ENCODE results near the gene NATD1.
A peak's percentile ranks its signal among the peaks of the same experiment; 100 is the strongest.

NATD1 gene

GRCh38 chr17:21289902-21290571 is 36.8 kb upstream of the NATD1 start:
- no peak for DNase-seq (ENCODE audit: low read depth in 2 of 2)

DNA sequence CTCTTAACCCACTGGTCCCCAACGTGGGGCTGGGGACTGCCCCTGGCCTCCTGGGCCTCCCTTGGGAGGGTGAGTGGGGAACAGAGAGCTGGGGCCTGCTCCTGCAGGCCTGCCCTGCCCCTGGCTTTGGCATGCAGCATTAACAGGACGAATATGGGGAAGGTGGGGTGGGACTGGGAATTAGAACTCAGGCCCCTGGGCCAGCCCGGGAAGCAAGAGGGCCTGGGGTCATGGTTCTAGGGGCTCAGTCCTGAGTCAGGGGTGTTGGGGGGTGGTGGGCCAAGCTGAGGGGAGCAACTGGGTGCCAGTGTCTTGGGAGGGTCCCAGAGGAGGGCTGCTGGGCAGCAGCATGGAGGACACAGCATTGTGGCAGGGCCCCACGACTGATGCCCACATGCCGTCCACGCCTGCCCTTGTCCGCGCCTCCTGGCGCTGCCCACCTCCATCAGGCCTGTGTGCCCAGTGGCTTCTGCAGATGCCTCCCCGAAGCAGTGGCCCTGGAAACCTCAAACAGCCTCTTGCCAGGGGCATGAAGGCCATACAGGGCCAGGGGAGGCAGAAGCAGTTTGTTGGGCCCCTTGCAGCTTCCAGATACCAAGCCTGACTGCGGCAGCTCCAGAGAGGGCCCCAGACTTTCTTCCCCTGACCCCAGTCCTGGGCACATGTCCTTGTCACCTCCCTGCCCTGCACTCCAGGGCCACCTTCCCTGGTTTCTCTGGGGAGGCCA is 36.1 kb upstream of the NATD1 start:
- DNase-seq (ENCODE audit: low read depth in 2 of 2): no peak

- DNase-seq (ENCODE audit: low read depth in 2 of 2): no peak
Observed at GRCh38 chr17:21288571-21289017, 35.4 kb upstream of the NATD1 start.

DNA sequence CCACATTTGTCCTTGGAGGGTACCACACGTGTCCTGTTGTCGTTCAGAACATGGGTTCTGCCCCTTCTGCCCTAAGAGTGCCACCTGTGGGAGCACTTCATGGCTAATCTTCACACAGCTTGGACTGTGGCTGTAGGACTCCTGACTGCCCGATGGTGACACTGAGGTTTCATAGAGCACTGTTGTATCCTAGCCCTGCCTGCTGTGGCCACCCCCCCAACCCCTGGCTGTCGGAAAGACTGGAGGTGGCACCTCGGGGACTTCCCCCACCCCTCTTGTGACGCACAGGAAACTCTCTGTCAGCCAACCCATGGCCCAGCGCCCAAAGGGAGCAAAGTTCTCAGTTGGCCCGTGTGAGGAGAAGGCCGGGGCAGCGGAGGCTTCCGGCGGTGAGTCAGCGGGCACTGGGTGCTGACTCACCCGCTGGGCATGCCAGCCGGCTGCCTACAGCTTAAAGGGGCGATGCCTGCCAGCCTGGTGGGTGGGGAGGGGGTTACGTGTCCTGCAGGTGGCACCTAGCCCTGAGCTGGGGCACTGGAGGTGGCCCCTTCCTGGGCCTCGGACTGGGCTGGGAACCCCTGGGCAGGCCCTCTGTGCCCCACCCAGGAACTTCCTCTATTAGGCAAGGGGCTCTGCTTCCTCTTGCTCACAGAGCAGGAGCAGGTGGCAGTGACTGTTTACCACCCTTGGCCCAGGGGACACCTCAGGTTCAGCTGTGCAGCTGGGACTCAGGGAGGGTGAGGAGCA is 34.7 kb upstream of the NATD1 start:
- DNase-seq (ENCODE audit: low read depth in 2 of 2): peak; percentile 96 to 97

GRCh38 chr17:21286909-21287702 is 33.9 kb upstream of the NATD1 start:
- no peak for DNase-seq (ENCODE audit: low read depth in 2 of 2)

DNA sequence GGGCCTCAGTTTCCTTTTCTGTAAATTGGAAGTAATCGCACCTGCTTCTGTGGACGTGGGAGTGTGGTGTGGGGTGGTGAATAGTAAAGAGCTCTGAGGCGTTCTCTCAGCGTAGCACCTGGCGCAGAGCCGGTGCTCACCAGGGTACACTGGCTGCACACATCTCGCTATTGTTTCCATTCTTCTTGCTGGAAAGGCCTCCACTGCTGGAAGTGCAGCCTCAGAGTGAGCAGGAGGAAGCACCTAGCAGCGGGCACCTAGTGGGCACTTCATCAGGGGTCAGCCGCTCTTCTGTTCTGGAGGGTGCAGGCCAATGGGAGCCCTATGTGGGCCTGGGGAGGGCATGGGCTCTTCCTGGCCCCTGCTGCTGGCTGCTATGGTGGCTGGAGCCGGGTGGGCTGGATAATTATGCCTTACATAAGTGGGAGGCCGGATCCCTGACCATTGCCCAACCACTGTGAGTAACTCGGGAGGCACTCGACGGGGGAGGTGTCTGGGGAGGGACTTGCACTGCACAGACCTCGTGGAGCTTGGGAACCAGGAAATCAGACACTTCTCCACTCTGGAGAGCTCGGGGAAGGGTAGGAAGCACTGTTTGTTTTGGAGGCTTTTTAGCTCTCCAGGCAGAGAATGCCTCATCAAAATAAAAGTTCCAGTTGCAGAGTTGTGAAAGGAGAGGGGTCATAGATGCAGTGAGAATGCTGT is 33.0 kb upstream of the NATD1 start:
- no peak for DNase-seq (ENCODE audit: low read depth in 2 of 2)

DNA sequence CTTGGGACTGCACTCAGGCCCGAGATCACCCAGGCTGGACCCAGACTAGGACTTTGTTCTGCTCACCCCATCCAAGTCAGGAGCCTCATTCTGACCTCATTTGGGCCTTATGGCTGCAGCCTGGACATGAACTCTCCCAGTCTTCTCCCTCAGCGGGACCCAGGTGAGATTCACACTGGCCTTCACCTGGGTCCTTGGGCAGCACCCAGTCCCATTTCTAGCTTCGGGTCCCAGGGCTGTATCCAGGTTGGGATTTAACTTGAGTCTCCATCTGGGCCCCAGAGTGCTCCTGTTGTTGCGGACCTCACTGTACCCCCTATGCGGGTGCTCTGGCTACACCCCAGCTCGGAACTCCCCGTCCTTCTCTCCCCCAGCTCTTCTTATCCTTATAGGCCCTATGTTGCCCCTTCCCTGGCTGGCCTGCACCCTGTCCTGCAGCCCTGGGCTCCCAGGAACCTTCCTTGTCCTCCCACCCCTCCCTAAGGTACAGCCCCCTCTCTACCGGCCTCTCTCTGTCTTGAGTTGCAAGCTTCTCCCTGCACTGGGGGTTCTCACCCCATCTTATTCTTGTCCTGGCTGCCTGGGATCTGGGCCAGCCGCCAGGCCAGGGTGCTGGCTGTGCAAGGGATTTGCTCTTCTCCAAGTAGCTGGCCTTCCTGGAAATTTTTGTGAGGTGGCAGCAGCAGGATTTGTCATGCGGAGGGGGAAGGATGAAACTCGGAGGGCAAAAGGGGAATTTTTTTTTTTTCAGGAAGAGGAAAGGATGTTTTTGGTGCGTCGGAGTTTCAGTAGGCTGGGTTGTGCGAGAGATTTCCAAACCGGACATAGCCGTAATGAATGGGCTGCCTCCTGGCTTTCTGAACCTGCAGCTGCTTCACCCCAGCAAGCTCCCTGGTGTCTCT is 32.2 kb upstream of the NATD1 start:
- no peak for DNase-seq (ENCODE audit: low read depth in 2 of 2)

DNA sequence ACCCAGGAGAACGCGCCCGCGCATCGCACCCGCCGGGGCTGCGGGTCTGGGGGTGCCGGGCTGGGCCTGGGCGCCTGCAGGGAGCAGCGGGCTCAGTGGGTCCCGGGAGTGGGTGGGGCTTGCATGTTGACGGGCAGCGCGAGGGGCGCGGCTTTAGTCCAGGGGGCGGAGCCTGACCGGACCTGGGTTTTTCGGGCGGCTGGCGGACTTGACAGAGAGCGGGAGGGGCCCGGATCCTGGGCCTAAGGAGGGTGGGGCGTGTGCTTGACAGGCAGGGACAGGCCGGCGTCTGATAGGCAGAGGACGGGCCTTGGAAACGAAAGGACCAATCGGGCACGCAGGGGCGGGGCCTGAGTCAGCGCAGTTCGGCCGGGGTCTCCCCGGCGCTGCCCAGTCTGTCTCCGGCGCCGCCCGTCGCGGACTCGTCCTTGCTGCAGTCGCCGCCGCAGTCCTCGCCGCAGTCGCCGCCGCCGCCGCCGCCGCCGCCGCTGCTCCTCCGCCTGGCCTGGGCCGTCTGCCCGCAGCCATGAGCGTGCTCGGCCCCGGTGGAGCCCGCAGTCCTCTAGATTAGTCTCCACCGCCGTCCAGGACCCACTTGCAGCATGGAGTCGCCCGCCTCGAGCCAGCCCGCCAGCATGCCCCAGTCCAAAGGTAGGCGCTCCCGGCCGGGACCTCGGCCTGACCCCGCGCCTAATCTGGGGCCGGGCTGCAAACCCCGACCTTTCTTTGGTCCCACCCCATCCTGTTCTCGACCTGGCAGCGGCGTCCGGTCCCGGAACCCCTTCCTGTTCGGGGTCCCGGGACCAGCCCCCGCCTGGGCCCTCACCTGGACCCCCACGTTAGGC is 31.3 kb upstream of the NATD1 start, which contains the start of gene MAP2K3:
MAP2K3 (plus strand) TSS at position 393 of the 845 bp plus-strand sequence; CDS start at position 603, 210 bp downstream.
- DNase-seq (ENCODE audit: low read depth in 2 of 2): peak; percentile 94

GRCh38 chr17:21283482-21284318 is 30.5 kb upstream of the NATD1 start:
- DNase-seq (ENCODE audit: low read depth in 2 of 2): no peak

DNA sequence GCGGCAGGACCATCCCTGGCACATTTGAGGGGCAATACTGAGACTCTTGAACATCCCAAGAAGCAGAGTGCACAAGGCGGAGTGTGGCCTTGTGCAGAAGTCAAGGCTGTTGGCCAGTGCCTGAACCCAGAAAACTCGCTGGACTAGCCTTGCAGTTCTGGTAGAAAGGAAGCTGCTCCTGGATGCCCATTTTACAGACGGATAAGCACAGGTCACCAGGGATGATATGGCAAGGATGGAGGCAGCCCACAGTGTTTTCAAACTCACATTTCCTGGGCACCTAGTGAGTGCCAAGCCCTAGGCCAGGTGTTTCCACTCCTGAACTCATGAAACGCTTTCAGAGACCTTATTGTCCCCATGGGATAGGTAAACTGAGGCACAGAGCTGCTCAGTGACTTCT is 29.6 kb upstream of the NATD1 start:
- DNase-seq (ENCODE audit: low read depth in 2 of 2): no peak

GRCh38 chr17:21282231-21282630 is 29.0 kb upstream of the NATD1 start:
- DNase-seq (ENCODE audit: low read depth in 2 of 2): no peak

GRCh38 chr17:21280081-21280518 is 26.9 kb upstream of the NATD1 start:
- DNase-seq (ENCODE audit: low read depth in 2 of 2): peak; percentile 74 to 80

- no peak for DNase-seq (ENCODE audit: low read depth in 2 of 2)
Observed at GRCh38 chr17:21279582-21279981, 26.4 kb upstream of the NATD1 start.

- DNase-seq (ENCODE audit: low read depth in 2 of 2): no peak
Observed at GRCh38 chr17:21279198-21279535, 26.0 kb upstream of the NATD1 start.

GRCh38 chr17:21278450-21279197 is 25.4 kb upstream of the NATD1 start:
- DNase-seq (ENCODE audit: low read depth in 2 of 2): no peak

GRCh38 chr17:21277332-21277731 is 24.1 kb upstream of the NATD1 start:
- DNase-seq (ENCODE audit: low read depth in 2 of 2): no peak

DNA sequence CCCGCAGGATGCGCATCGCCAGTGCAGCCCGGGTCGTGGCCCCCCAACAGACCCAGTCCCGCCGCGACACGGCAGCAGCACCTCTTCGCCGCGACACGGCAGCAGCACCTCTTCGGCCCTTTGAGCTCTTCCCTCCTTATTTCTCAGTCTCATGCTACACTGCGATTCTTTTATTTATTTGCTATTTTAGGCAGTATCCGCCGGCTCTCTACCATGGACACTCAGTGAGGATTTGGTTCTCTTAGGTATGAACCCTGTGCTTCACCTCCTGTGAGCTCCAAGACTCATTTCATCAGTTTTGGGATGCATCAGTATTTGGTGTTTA is 23.0 kb upstream of the NATD1 start:
- no peak for DNase-seq (ENCODE audit: low read depth in 2 of 2)
